D721Med (cell line): ENCODE results near the gene FCER2.

Experiments
- DNase-seq: peaks from one replicate; pipeline ENCODE4 v3.0.0; 2011; ENCODE audit warnings: low spot score; ENCODE audit not compliant: insufficient read length
- FAIRE-seq: peaks from 2 replicates; lab custom pipeline; 2011; peaks lifted over from hg19 to GRCh38; lab: Jason Lieb, UNC
- TF ChIP-seq, protein P1 (sequence below): IDR thresholded peaks from 2 replicates; pipeline ENCODE4 v1.5.1; 2012; ENCODE audit warnings: mild to moderate bottlenecking, control low read depth; ENCODE audit not compliant: insufficient read depth; ENCODE audit errors: missing control alignments

The FCER2 gene

GRCh38 chr19:7694499-7694898 is 7.4 kb downstream of the FCER2 start:
- DNase-seq (no peak), FAIRE-seq (no peak)
- TF ChIP-seq, protein P1, sequence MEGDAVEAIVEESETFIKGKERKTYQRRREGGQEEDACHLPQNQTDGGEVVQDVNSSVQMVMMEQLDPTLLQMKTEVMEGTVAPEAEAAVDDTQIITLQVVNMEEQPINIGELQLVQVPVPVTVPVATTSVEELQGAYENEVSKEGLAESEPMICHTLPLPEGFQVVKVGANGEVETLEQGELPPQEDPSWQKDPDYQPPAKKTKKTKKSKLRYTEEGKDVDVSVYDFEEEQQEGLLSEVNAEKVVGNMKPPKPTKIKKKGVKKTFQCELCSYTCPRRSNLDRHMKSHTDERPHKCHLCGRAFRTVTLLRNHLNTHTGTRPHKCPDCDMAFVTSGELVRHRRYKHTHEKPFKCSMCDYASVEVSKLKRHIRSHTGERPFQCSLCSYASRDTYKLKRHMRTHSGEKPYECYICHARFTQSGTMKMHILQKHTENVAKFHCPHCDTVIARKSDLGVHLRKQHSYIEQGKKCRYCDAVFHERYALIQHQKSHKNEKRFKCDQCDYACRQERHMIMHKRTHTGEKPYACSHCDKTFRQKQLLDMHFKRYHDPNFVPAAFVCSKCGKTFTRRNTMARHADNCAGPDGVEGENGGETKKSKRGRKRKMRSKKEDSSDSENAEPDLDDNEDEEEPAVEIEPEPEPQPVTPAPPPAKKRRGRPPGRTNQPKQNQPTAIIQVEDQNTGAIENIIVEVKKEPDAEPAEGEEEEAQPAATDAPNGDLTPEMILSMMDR, result no peak

- DNase-seq (no peak), FAIRE-seq (no peak)
- TF ChIP-seq, protein P1, result no peak
Observed at GRCh38 chr19:7692417-7693088, 9.4 kb downstream of the FCER2 start.

- TF ChIP-seq, protein P1, result no peak
- FAIRE-seq (no peak), DNase-seq (no peak)
Observed at GRCh38 chr19:7691497-7691896, 10.4 kb downstream of the FCER2 start.

DNA sequence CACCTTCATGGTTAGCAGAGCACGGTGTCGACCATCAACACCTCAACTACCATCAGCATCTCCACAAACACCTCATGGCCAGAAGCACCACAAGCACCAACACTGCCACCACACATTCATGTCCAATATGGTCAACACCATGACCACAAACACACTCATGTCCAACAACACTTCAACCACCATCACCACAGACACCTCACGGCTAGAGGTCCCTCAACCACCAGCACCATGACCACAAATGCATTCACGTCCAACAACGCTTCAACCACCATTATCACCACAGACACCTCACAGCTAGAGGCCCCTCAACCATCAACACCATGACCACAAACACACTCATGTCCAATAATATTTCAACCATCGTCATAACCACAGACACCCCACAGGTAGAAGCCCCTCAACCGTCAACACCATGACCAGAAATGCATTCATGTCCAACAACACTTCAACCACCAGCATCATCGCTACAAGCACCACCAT is 11.1 kb downstream of the FCER2 start:
- no peak for FAIRE-seq
- TF ChIP-seq, protein P1, result no peak

GRCh38 chr19:7689165-7689564 is 12.8 kb downstream of the FCER2 start:
- FAIRE-seq (no peak), DNase-seq (no peak)
- TF ChIP-seq, protein P1, result no peak

More for the DNA sequence above, 11.1 kb downstream of the FCER2 start:
- no peak for DNase-seq

- TF ChIP-seq, protein P1, result no peak
- DNase-seq (no peak), FAIRE-seq (no peak)
Observed at GRCh38 chr19:7687177-7687576, 14.8 kb downstream of the FCER2 start.
